HepG2 (cell line): ENCODE measurements around the gene NABP2. TPM values are rescaled to one million over a fixed set of nuclear protein-coding genes. Genes with fewer than 3 reads are reported as not detected.
A peak's percentile ranks its signal among the peaks of the same experiment; 100 is the strongest.

Source experiments
- ELF4 ChIP-seq: sonication (generic); formaldehyde crosslinking; IDR thresholded peaks from 2 replicates; pipeline ENCODE4 v1.5.0; 2020; ENCODE audit warnings: missing genetic modification reagents, mild to moderate bottlenecking, moderate library complexity, borderline replicate concordance
- HNF1B ChIP-seq: sonication (generic); formaldehyde crosslinking; IDR thresholded peaks from 2 replicates; pipeline ENCODE4 v1.5.1; 2020; ENCODE audit warnings: mild to moderate bottlenecking, moderate library complexity, missing genetic modification reagents
- HNRNPL ChIP-seq: fragments of 200-400 bp; formaldehyde crosslinking; IDR thresholded peaks from 2 replicates; pipeline ENCODE4 v1.6.1; 2017; ENCODE audit warnings: mild to moderate bottlenecking, low read depth, low read length
- MATR3 ChIP-seq: sonication (generic); formaldehyde crosslinking; IDR thresholded peaks from 2 replicates; pipeline ENCODE4 v1.4.0; 2020; ENCODE audit warnings: missing genetic modification reagents
- MXD1 ChIP-seq: sonication (generic); formaldehyde crosslinking; IDR thresholded peaks from 2 replicates; pipeline ENCODE4 v1.4.0; 2020; ENCODE audit warnings: mild to moderate bottlenecking, missing genetic modification reagents
- RBM39 ChIP-seq: fragments of 200-400 bp; formaldehyde crosslinking; IDR thresholded peaks from one replicate; pipeline ENCODE4 v1.6.1; 2018; ENCODE audit warnings: antibody characterized with exemption, mild to moderate bottlenecking, low read depth, low read length; ENCODE audit not compliant: poor library complexity, severe bottlenecking
- SAP130 ChIP-seq: IDR thresholded peaks from 2 replicates; pipeline ENCODE4 v1.6.1; 2016; ENCODE audit warnings: low read depth
- SOX6 ChIP-seq, 2 experiments: fragments of 450-650 bp in 1 of 2; sonication (generic) in 1 of 2; formaldehyde crosslinking in 1 of 2; IDR thresholded peaks; 2 replicates each; pipeline versions ENCODE4 v1.4.0 to v1.6.1; 2017 to 2020; ENCODE audit warnings: antibody characterized with exemption in 1 of 2, mild to moderate bottlenecking in 1 of 2, missing genetic modification reagents in 1 of 2
- TCF7L2 ChIP-seq: IDR thresholded peaks from 2 replicates; pipeline ENCODE4 v1.6.1; 2011; ENCODE audit warnings: mild to moderate bottlenecking, low read depth, low read length, moderate library complexity
- USF2 ChIP-seq, 2 experiments: sonication (generic) in 1 of 2; formaldehyde crosslinking in 1 of 2; IDR thresholded peaks; 2 replicates each; pipeline versions ENCODE4 v1.5.1 to v1.6.1; 2011 to 2020; ENCODE audit warnings: borderline replicate concordance in 1 of 2, low read depth in 1 of 2, low read length in 1 of 2, mild to moderate bottlenecking in 1 of 2, missing genetic modification reagents in 1 of 2, moderate library complexity in 1 of 2
- ZNF101 ChIP-seq: sonication (generic); formaldehyde crosslinking; IDR thresholded peaks from 2 replicates; pipeline ENCODE4 v1.4.0; 2020; ENCODE audit warnings: mild to moderate bottlenecking, low read depth, missing genetic modification reagents, borderline replicate concordance
- ZNF574 ChIP-seq: sonication (generic); formaldehyde crosslinking; IDR thresholded peaks from 2 replicates; pipeline ENCODE4 v1.4.0; 2020; ENCODE audit warnings: missing genetic modification reagents
- ZNF792 ChIP-seq: IDR thresholded peaks from 2 replicates; pipeline ENCODE4 v1.6.1; 2016
- ZNF879 ChIP-seq: sonication (generic); formaldehyde crosslinking; IDR thresholded peaks from 2 replicates; pipeline ENCODE4 v1.8.1; 2023; ENCODE audit warnings: missing genetic modification reagents
- polyA plus RNA-seq, 8 experiments: library from polyadenylated mRNA; depleted of rRNA in 3 of 8; stranded (reverse) in 7 of 8; unstranded in 1 of 8; fragments of >200 nt; fragmentation: Illumina TruSeq in 4 of 8; extraction: Trizol in 4 of 8; gene quantifications; 2 replicates each; pipeline versions ENCODE4 v1.2.1 to v1.2.3, GENCODE V29; 2011 to 2016; ENCODE audit warnings: low read depth in 4 of 8, missing spikeins in 1 of 8, mixed read lengths in 1 of 8; ENCODE audit not compliant: insufficient read depth in 1 of 8
- total RNA-seq, 5 experiments: library from RNA; depleted of rRNA; stranded (reverse); fragments of >200 nt; fragmentation: Illumina TruSeq; extraction: Trizol; gene quantifications; 2 replicates each; pipeline ENCODE4 v1.2.3, GENCODE V29; 2016; ENCODE audit warnings: low read depth in 1 of 5
- TF ChIP-seq, protein P1 (sequence below), 2 experiments: IDR thresholded peaks; 2 replicates each; pipeline ENCODE4 v1.6.1; 2011 to 2012; ENCODE audit warnings: low read length in 2 of 2, borderline replicate concordance in 1 of 2, low read depth in 1 of 2, mild to moderate bottlenecking in 1 of 2, moderate library complexity in 1 of 2

The NABP2 gene
- total and polyA plus RNA-seq, 2 of the 13 experiments (the other 11 are each of a cell fraction or from before 2014, with no cell fraction given) = 33.2 to 35.5 TPM

DNA sequence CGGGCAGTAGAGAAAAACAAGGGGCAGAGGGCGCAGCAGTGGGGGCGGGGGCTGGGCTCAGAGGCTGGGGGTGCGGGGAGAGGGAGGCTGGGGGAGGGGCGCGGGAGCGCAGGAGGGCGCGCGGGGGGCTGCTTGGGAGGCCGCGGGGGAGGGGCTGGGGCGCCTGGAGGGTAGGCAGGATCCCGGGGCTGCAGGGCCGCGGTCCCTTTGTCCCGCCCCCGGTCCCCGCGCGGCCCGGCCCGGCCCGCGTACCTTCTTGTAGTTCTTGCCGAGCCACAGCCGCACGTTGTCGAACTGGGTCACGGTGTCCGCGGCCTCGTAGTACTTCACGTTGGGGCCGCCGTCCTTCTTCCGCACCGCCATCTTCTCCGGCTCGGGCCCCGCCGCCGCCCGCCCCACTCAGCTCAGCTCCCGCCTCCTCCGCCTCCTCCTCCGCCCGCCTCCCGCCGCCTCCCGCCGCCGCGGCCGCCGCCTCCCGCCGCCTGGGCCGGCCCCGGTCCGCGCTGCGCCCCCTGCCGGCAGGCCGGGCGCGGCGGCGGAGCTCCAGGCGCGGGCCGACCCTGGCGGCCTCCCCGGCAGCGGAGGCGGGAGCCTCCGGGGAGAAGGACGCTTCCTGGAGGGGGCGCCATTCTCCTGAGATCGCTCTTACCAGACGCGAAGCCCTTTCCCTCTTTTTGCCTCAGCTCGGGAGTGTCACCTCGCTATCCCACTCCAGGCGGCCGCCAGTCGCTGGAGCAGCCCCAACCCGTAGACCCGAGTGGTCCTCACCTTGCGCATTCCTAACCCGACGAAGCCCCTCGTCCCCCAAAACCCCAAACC, 34.8 kb upstream of the NABP2 start, which contains the start of gene SMARCC2 (continued):
- TF ChIP-seq ZNF574 (CRISPR knock-in tag) = peak; percentile 95
- peak; percentile 74; the same call in 1 of the 2 replicates for TF ChIP-seq ZNF792 (CRISPR knock-in tag)
- TF ChIP-seq USF2 (IDR thresholded peaks at IDR 0.05; ENCODE audit: low read depth, low read length) = no peak
- no peak for TF ChIP-seq USF2 (CRISPR knock-in tag; IDR thresholded peaks at IDR 0.05; ENCODE audit: borderline replicate concordance)
- no peak for TF ChIP-seq RBM39
- peak; percentile 52 for TF ChIP-seq SAP130 (CRISPR knock-in tag)
- no peak for TF ChIP-seq MATR3
- no peak for TF ChIP-seq HNF1B
- TF ChIP-seq, protein P1, sequence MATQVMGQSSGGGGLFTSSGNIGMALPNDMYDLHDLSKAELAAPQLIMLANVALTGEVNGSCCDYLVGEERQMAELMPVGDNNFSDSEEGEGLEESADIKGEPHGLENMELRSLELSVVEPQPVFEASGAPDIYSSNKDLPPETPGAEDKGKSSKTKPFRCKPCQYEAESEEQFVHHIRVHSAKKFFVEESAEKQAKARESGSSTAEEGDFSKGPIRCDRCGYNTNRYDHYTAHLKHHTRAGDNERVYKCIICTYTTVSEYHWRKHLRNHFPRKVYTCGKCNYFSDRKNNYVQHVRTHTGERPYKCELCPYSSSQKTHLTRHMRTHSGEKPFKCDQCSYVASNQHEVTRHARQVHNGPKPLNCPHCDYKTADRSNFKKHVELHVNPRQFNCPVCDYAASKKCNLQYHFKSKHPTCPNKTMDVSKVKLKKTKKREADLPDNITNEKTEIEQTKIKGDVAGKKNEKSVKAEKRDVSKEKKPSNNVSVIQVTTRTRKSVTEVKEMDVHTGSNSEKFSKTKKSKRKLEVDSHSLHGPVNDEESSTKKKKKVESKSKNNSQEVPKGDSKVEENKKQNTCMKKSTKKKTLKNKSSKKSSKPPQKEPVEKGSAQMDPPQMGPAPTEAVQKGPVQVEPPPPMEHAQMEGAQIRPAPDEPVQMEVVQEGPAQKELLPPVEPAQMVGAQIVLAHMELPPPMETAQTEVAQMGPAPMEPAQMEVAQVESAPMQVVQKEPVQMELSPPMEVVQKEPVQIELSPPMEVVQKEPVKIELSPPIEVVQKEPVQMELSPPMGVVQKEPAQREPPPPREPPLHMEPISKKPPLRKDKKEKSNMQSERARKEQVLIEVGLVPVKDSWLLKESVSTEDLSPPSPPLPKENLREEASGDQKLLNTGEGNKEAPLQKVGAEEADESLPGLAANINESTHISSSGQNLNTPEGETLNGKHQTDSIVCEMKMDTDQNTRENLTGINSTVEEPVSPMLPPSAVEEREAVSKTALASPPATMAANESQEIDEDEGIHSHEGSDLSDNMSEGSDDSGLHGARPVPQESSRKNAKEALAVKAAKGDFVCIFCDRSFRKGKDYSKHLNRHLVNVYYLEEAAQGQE (IDR thresholded peaks at IDR 0.05; ENCODE audit: borderline replicate concordance in 1 of 2, low read depth in 1 of 2, low read length in 2 of 2) = 0 out of 4 replicates have a peak, but pooled peaks of 1 of the 2 experiments have one; percentile 7
- TF ChIP-seq ZNF879 (CRISPR knock-in tag) = no peak
- no peak for TF ChIP-seq SOX6 (IDR thresholded peaks at IDR 0.05)
- TF ChIP-seq SOX6 (CRISPR knock-in tag; IDR thresholded peaks at IDR 0.05) = no peak
- TF ChIP-seq MXD1 (CRISPR knock-in tag) = peak; percentile 39; the same call in 1 of the 2 replicates
- no peak for TF ChIP-seq ZNF101 (CRISPR knock-in tag)
- no peak for TF ChIP-seq TCF7L2
- TF ChIP-seq HNRNPL = no peak
- no peak for TF ChIP-seq ELF4 (CRISPR knock-in tag)
